Loucy (cell line): ENCODE results near the gene GCFC2.

Source experiments
- H2AFZ ChIP-seq: fragments of 200-600 bp; sonication (generic); 2 replicates; pipeline ENCODE4 v1.6.0; 2016; ENCODE audit warnings: antibody characterized with exemption, mild to moderate bottlenecking, low read length, moderate library complexity
- H3F3A ChIP-seq: fragments of 200-600 bp; 2 replicates; pipeline ENCODE4 v1.6.0; 2016; ENCODE audit warnings: antibody characterized with exemption, low read depth, mild to moderate bottlenecking
- H3K27me3 ChIP-seq: fragments of 200-600 bp; sonication (generic); 2 replicates; pipeline ENCODE4 v1.6.1; 2014; ENCODE audit warnings: low read length, mild to moderate bottlenecking; ENCODE audit not compliant: insufficient read depth, poor library complexity, severe bottlenecking
- H3K36me3 ChIP-seq: fragments of 200-600 bp; sonication (generic); 2 replicates; pipeline ENCODE4 v1.6.1; 2016; ENCODE audit warnings: low read length; ENCODE audit not compliant: insufficient read depth
- H3K4me1 ChIP-seq: fragments of 200-600 bp; sonication (generic); 2 replicates; pipeline ENCODE4 v1.5.1; 2014; ENCODE audit warnings: low read length, mild to moderate bottlenecking; ENCODE audit not compliant: insufficient read depth, poor library complexity, severe bottlenecking
- H3K4me2 ChIP-seq: fragments of 200-600 bp; sonication (generic); 2 replicates; pipeline ENCODE4 v1.6.0; 2014; ENCODE audit warnings: antibody characterized with exemption, low read length, low read depth, mild to moderate bottlenecking; ENCODE audit not compliant: poor library complexity, severe bottlenecking
- H3K4me3 ChIP-seq: fragments of 200-600 bp; sonication (generic); 2 replicates; pipeline ENCODE4 v1.5.1; 2014; ENCODE audit warnings: low read length, mild to moderate bottlenecking, mixed read lengths; ENCODE audit not compliant: poor library complexity, severe bottlenecking
- H3K79me2 ChIP-seq: fragments of 200-600 bp; sonication (generic); 2 replicates; pipeline ENCODE4 v1.6.1; 2014; ENCODE audit warnings: low read length; ENCODE audit not compliant: insufficient read depth
- H3K9ac ChIP-seq: fragments of 200-600 bp; sonication (generic); 2 replicates; pipeline ENCODE4 v1.6.0; 2014; ENCODE audit warnings: mild to moderate bottlenecking, low read depth, low read length, moderate library complexity; ENCODE audit not compliant: poor library complexity, severe bottlenecking
- H3K9me2 ChIP-seq: fragments of 200-600 bp; sonication (generic); replicated peaks from 2 replicates; pipeline ENCODE4 v1.6.1; 2016; ENCODE audit warnings: low read depth, low read length, mixed read lengths
- H3K9me3 ChIP-seq: fragments of 200-600 bp; sonication (generic); 2 replicates; pipeline ENCODE4 v1.6.1; 2014; ENCODE audit warnings: mild to moderate bottlenecking, antibody characterized with exemption, low read length, low read depth; ENCODE audit not compliant: insufficient read depth
- H4K20me1 ChIP-seq: fragments of 200-600 bp; sonication (generic); 2 replicates; pipeline ENCODE4 v1.6.0; 2014; ENCODE audit warnings: antibody characterized with exemption, low read length, mild to moderate bottlenecking; ENCODE audit not compliant: insufficient read depth, poor library complexity, severe bottlenecking
- CTCF ChIP-seq: fragments of 200-600 bp; sonication (generic); conservative IDR thresholded peaks from 2 replicates; pipeline ENCODE4 v1.5.1; 2014; ENCODE audit warnings: mild to moderate bottlenecking, antibody characterized with exemption, low read length
- EZH2phosphoT487 ChIP-seq: fragments of 200-600 bp; IDR thresholded peaks from 2 replicates; pipeline ENCODE4 v1.6.1; 2018; ENCODE audit warnings: antibody characterized with exemption, mild to moderate bottlenecking, moderate library complexity, borderline replicate concordance

The GCFC2 gene

GRCh38 chr2:75634945-75635344, 75.8 kb downstream of the GCFC2 start:
- Histone ChIP-seq H3K4me3 (no peak overlapping the region), H3K4me2 (no peak overlapping the region)
- TF ChIP-seq CTCF: no peak
- TF ChIP-seq EZH2phosphoT487: no peak

GRCh38 chr2:75633620-75634019, 77.1 kb downstream of the GCFC2 start:
- Histone ChIP-seq H3K4me2 (no peak overlapping the region), H2AFZ (no peak overlapping the region), H3K9me3 (no peaks in the 10 kb centered on the region), H3K4me1 (no peaks in the 10 kb centered on the region), H3F3A (no peaks in the 10 kb centered on the region), H3K4me3 (no peak overlapping the region), H3K36me3 (no peaks in the 10 kb centered on the region), H3K27me3 (no peaks in the 10 kb centered on the region), H3K9me2 (no peaks in the 10 kb centered on the region), H4K20me1 (no peaks in the 10 kb centered on the region), H3K9ac (no peak overlapping the region), H3K79me2 (no peaks in the 10 kb centered on the region)
- no peak for TF ChIP-seq CTCF
- TF ChIP-seq EZH2phosphoT487: no peak

More at GRCh38 chr2:75634945-75635344, 75.8 kb downstream of the GCFC2 start:
- no peaks in the 10 kb centered on the region for H3K36me3 ChIP-seq
- no peak overlapping the region for H2AFZ ChIP-seq
- no peaks in the 10 kb centered on the region for H4K20me1 ChIP-seq
- no peaks in the 10 kb centered on the region for H3K9me3 ChIP-seq
- H3K9ac ChIP-seq: no peak overlapping the region
- H3K27me3 ChIP-seq: no peaks in the 10 kb centered on the region
- no peaks in the 10 kb centered on the region for H3F3A ChIP-seq
- H3K9me2 ChIP-seq: no peaks in the 10 kb centered on the region
- no peaks in the 10 kb centered on the region for H3K79me2 ChIP-seq
- no peaks in the 10 kb centered on the region for H3K4me1 ChIP-seq

- Histone ChIP-seq H3K4me2 (no peak overlapping the region), H3K9ac (no peak overlapping the region), H4K20me1 (no peaks in the 10 kb centered on the region), H3K79me2 (no peaks in the 10 kb centered on the region), H3K4me3 (no peak overlapping the region), H3K36me3 (no peaks in the 10 kb centered on the region), H2AFZ (no peak overlapping the region), H3K9me2 (no peaks in the 10 kb centered on the region), H3K4me1 (no peaks in the 10 kb centered on the region), H3K27me3 (no peaks in the 10 kb centered on the region), H3K9me3 (no peaks in the 10 kb centered on the region), H3F3A (no peaks in the 10 kb centered on the region)
- TF ChIP-seq EZH2phosphoT487 (no peak), CTCF (no peak)
These were observed 77.9 kb downstream of the GCFC2 start for GRCh38 chr2:75632813-75633212.
